A673 (cell line): ENCODE results near the gene NDUFS1. TPM values are rescaled to one million over a fixed set of nuclear protein-coding genes. Genes with fewer than 3 reads are reported as not detected.

Source experiments
- BruUV-seq: library from RNA; stranded (reverse); fragments of 400-500 nt; replicated peaks from 2 replicates; lab custom pipeline; 2021; lab: Mats Ljungman, UMichigan
- CTCF ChIA-PET: fragments of 300-600 bp; sonication (Branson Sonifier 250); formaldehyde crosslinking; loops from one replicate; lab custom pipeline; 2022; ENCODE audit warnings: antibody characterized with exemption; lab: Charles Lee
- POLR2A ChIA-PET: fragments of 300-600 bp; sonication (Branson Sonifier 250); formaldehyde crosslinking; loops from one replicate; lab custom pipeline; 2022; ENCODE audit warnings: antibody characterized with exemption; ENCODE audit not compliant: low non-redundant PET; lab: Charles Lee
- DNase-seq: peaks from one replicate; pipeline ENCODE4 v3.0.0-alpha.2; 2015; ENCODE audit warnings: low spot score
- H3K27ac ChIP-seq: fragments of 200-600 bp; sonication (generic); 2 replicates; pipeline ENCODE4 v1.5.1; 2016; ENCODE audit warnings: mixed run types, low read depth, mild to moderate bottlenecking, mixed read lengths, antibody characterized with exemption, low read length; ENCODE audit not compliant: poor library complexity, severe bottlenecking
- H3K27me3 ChIP-seq: fragments of 200-600 bp; sonication (generic); replicated peaks from 2 replicates; pipeline ENCODE4 v1.6.1; 2017; ENCODE audit warnings: mixed run types, low read depth, mild to moderate bottlenecking, mixed read lengths, antibody characterized with exemption, low read length; ENCODE audit not compliant: insufficient read depth, poor library complexity
- H3K36me3 ChIP-seq: fragments of 200-600 bp; sonication (generic); 2 replicates; pipeline ENCODE4 v1.6.1; 2016; ENCODE audit warnings: mixed run types, mild to moderate bottlenecking, mixed read lengths, antibody characterized with exemption, low read length; ENCODE audit not compliant: insufficient read depth, poor library complexity, severe bottlenecking
- H3K4me1 ChIP-seq: fragments of 200-600 bp; sonication (generic); 2 replicates; pipeline ENCODE4 v1.6.1; 2017; ENCODE audit warnings: mixed run types, mild to moderate bottlenecking, mixed read lengths, antibody characterized with exemption, low read length; ENCODE audit not compliant: insufficient read depth, poor library complexity, severe bottlenecking
- H3K4me3 ChIP-seq: fragments of 200-600 bp; sonication (generic); 2 replicates; pipeline ENCODE4 v1.5.1; 2016; ENCODE audit warnings: low read depth, mixed run types, mild to moderate bottlenecking, mixed read lengths, low read length; ENCODE audit not compliant: poor library complexity, severe bottlenecking
- H3K9me3 ChIP-seq: fragments of 200-600 bp; sonication (generic); 2 replicates; pipeline ENCODE4 v1.6.1; 2016; ENCODE audit warnings: mixed run types, low read depth, mild to moderate bottlenecking, mixed read lengths, antibody characterized with exemption, low read length; ENCODE audit not compliant: poor library complexity, severe bottlenecking
- CTCF ChIP-seq: fragments of 300-800, 200-600 bp; sonication (generic); conservative IDR thresholded peaks from 2 replicates; pipeline ENCODE4 v1.5.1; 2017; ENCODE audit warnings: low read depth, mild to moderate bottlenecking, antibody characterized with exemption, low read length, moderate library complexity, mixed read lengths
- EZH2 ChIP-seq: fragments of 200-600 bp; sonication (generic); IDR thresholded peaks from 2 replicates; pipeline ENCODE4 v1.6.1; 2017; ENCODE audit warnings: borderline replicate concordance, low read depth, mild to moderate bottlenecking, mixed read lengths, antibody characterized with exemption, low read length; ENCODE audit not compliant: poor library complexity, severe bottlenecking
- intact Hi-C: fragments of 100-400 bp; cut with micrococcal nuclease; formaldehyde crosslinking; loops from one replicate; pipeline ENCODE4 v1.10.0; 2022; ENCODE audit not compliant: unreplicated experiment
- total RNA-seq: library from RNA; stranded (reverse); gene quantifications from 2 replicates; pipeline ENCODE4 v1.2.3, GENCODE V29; 2021

NDUFS1 gene
- total RNA-seq, 1 experiment from 2014 or later, result 134 TPM

GRCh38 chr2:206149330-206149729 is 9.9 kb downstream of the NDUFS1 start:
- POLR2A ChIA-PET, result no interaction called here
- Histone ChIP-seq H3K27me3 (no peaks in the 10 kb centered on the region), H3K36me3 (peaks cover 55% of the 10 kb centered on the region), H3K4me3 (no peak overlapping the region), H3K9me3 (no peaks in the 10 kb centered on the region), H3K27ac (no peak overlapping the region), H3K4me1 (peaks cover 3% of the 10 kb centered on the region)
- BruUV-seq, result no TSS peak
- CTCF ChIA-PET, result no interaction called here
- no peak for TF ChIP-seq EZH2
- no peak for TF ChIP-seq CTCF
- intact Hi-C loops, result no loop called here
- DNase-seq, result no peak

- H3K9me3 ChIP-seq, result no peaks in the 10 kb centered on the region
- intact Hi-C loops, result no loop called here
- BruUV-seq, result no TSS peak
- no peak for TF ChIP-seq EZH2
- no peak for TF ChIP-seq CTCF
- H3K4me3 ChIP-seq, result no peak overlapping the region
- H3K4me1 ChIP-seq, result no peaks in the 10 kb centered on the region
- ChIA-PET CTCF (no interaction called here), POLR2A (no interaction called here)
- no peak overlapping the region for H3K27ac ChIP-seq
- no peaks in the 10 kb centered on the region for H3K27me3 ChIP-seq
- peaks cover 80% of the 10 kb centered on the region for H3K36me3 ChIP-seq
- no peak for DNase-seq
Measured at GRCh38 chr2:206145665-206146064, 13.6 kb downstream of the NDUFS1 start.

- POLR2A ChIA-PET, result no interaction called here
- CTCF ChIA-PET, result no interaction called here
- BruUV-seq, result no TSS peak
Measured at GRCh38 chr2:206144383-206144782, 14.9 kb downstream of the NDUFS1 start.

More at GRCh38 chr2:206144383-206144782, 14.9 kb downstream of the NDUFS1 start:
- Histone ChIP-seq H3K36me3 (peaks cover 85% of the 10 kb centered on the region), H3K4me1 (no peaks in the 10 kb centered on the region), H3K4me3 (no peak overlapping the region), H3K9me3 (no peaks in the 10 kb centered on the region), H3K27ac (no peak overlapping the region), H3K27me3 (no peaks in the 10 kb centered on the region)
- TF ChIP-seq EZH2, result no peak
- TF ChIP-seq CTCF, result no peak
- intact Hi-C loops, result no loop called here
- no peak for DNase-seq
